ENCODE data around the gene BDKRB2.

GRCh38 chr14:96182546-96182945, 22.1 kb upstream of the BDKRB2 start:
- TF ChIP-seq CTCF (IDR thresholded peaks at IDR 0.05 in 8 of 11, conservative IDR thresholded peaks at IDR 0.05 in 3 of 11) (no peak), POLR2A (IDR thresholded peaks at IDR 0.05) (no peak), POLR2AphosphoS5 (IDR thresholded peaks at IDR 0.05) (no peak)

All from spleen (tissue), 7 donors.